H1 (cell line): Measurements from ENCODE around the gene PCDH9. TPM values are rescaled to one million over a fixed set of nuclear protein-coding genes. Genes with fewer than 3 reads are reported as not detected.

Experiments used
- CTCF ChIA-PET: fragments of 300-600 bp; sonication (Branson Sonifier 250); formaldehyde crosslinking; loops from one replicate; lab custom pipeline; 2021; ENCODE audit not compliant: partially characterized antibody; lab: Charles Lee
- POLR2A ChIA-PET: fragments of 300-600 bp; sonication (Branson Sonifier 250); formaldehyde crosslinking; loops from one replicate; lab custom pipeline; 2021; ENCODE audit warnings: inconsistent platforms; ENCODE audit not compliant: partially characterized antibody; lab: Charles Lee
- DNase-seq, 2 experiments: peaks; one replicate each; pipeline versions ENCODE4 v3.0.0 to v3.0.0-alpha.2; 2010 to 2022; ENCODE audit warnings: low spot score in 2 of 2, low read depth in 1 of 2, mixed read lengths in 1 of 2
- FAIRE-seq: peaks from 2 replicates; lab custom pipeline; 2011; peaks lifted over from hg19 to GRCh38; lab: Jason Lieb, UNC
- H2AFZ ChIP-seq: 2 replicates; pipeline ENCODE4 v1.8.1; 2012; ENCODE audit warnings: low read length, inconsistent platforms
- H2AK5ac ChIP-seq: 2 replicates; pipeline ENCODE4 v1.6.1; 2013; ENCODE audit warnings: low read depth, low read length
- H2BK120ac ChIP-seq: replicated peaks from 2 replicates; pipeline ENCODE3; 2013; ENCODE audit warnings: low read depth, low read length, inconsistent platforms
- H2BK12ac ChIP-seq: 2 replicates; pipeline ENCODE4 v1.6.1; 2013; ENCODE audit warnings: low read depth, low read length
- H2BK15ac ChIP-seq: 2 replicates; pipeline ENCODE4 v1.6.1; 2013; ENCODE audit warnings: low read length
- H2BK20ac ChIP-seq: 2 replicates; pipeline ENCODE4 v1.6.1; 2013; ENCODE audit warnings: low read length
- H2BK5ac ChIP-seq: 2 replicates; pipeline ENCODE4 v1.6.1; 2013; ENCODE audit warnings: low read depth, low read length
- H3K14ac ChIP-seq: 2 replicates; pipeline ENCODE4 v1.6.1; 2013; ENCODE audit warnings: inconsistent platforms; ENCODE audit not compliant: insufficient read length
- H3K18ac ChIP-seq: 2 replicates; pipeline ENCODE4 v1.6.1; 2013; ENCODE audit warnings: low read length; ENCODE audit errors: extremely low read depth
- H3K23ac ChIP-seq: 2 replicates; pipeline ENCODE4 v1.6.1; 2013; ENCODE audit warnings: inconsistent platforms; ENCODE audit not compliant: insufficient read length
- H3K23me2 ChIP-seq: 2 replicates; pipeline ENCODE4 v1.6.1; 2013; ENCODE audit warnings: low read depth, low read length
- H3K27ac ChIP-seq: 2 replicates; pipeline ENCODE4 v1.6.1; 2011; ENCODE audit warnings: low read depth, low read length, inconsistent platforms
- H3K27me3 ChIP-seq, 4 experiments: replicated peaks in 1 of 4; 1 replicate in 1 of 4; 2 replicates in 3 of 4; pipeline versions ENCODE4 v1.6.1 to v1.8.1; 2011 to 2013; ENCODE audit warnings: low read length in 3 of 4, mild to moderate bottlenecking in 3 of 4, inconsistent platforms in 2 of 4, mixed read lengths in 2 of 4, moderate library complexity in 1 of 4; ENCODE audit not compliant: control insufficient read depth in 3 of 4, insufficient read depth in 3 of 4; ENCODE audit errors: extremely low read depth in 1 of 4
- H3K36me3 ChIP-seq, 4 experiments: 2 replicates each; pipeline versions ENCODE4 v1.6.1 to v1.8.1; 2011 to 2013; ENCODE audit warnings: mild to moderate bottlenecking in 4 of 4, low read length in 3 of 4, moderate library complexity in 2 of 4, control low read depth in 1 of 4, inconsistent platforms in 1 of 4; ENCODE audit not compliant: insufficient read depth in 4 of 4, control insufficient read depth in 2 of 4
- H3K4ac ChIP-seq: replicated peaks from 2 replicates; pipeline ENCODE3; 2013; ENCODE audit warnings: low read length, low read depth, mixed read lengths, inconsistent platforms; ENCODE audit not compliant: insufficient read length
- H3K4me1 ChIP-seq, 4 experiments: replicated peaks in 1 of 4; 1 replicate in 1 of 4; 2 replicates in 3 of 4; pipeline versions ENCODE4 v1.6.1 to v1.8.1; 2011 to 2013; ENCODE audit warnings: low read length in 3 of 4, inconsistent platforms in 2 of 4, mixed read lengths in 1 of 4; ENCODE audit not compliant: insufficient read depth in 4 of 4, control insufficient read depth in 3 of 4
- H3K4me2 ChIP-seq, 2 experiments: 2 replicates each; pipeline versions ENCODE4 v1.6.1 to v1.8.1; 2011 to 2013; ENCODE audit warnings: low read depth in 2 of 2, low read length in 2 of 2, control low read depth in 1 of 2, inconsistent platforms in 1 of 2, mild to moderate bottlenecking in 1 of 2; ENCODE audit not compliant: insufficient read depth in 1 of 2
- H3K4me3 ChIP-seq, 4 experiments: fragments of 200-600, 300-600 bp in 1 of 4; sonication (generic), shearing (Covaris generic), sonication (Bioruptor Twin) in 1 of 4; 2 replicates each; pipeline versions ENCODE4 v1.5.1 to v1.8.1; 2011 to 2016; ENCODE audit warnings: low read length in 4 of 4, low read depth in 3 of 4, control low read depth in 2 of 4, inconsistent platforms in 2 of 4, mild to moderate bottlenecking in 2 of 4, mixed read lengths in 1 of 4, moderate library complexity in 1 of 4; ENCODE audit not compliant: insufficient read depth in 2 of 4; ENCODE audit errors: extremely low read depth in 1 of 4
- H3K56ac ChIP-seq: replicated peaks from 2 replicates; pipeline ENCODE3; 2013; ENCODE audit warnings: low read depth, mild to moderate bottlenecking, mixed read lengths, low read length, inconsistent platforms; ENCODE audit not compliant: insufficient read length
- H3K79me1 ChIP-seq: 2 replicates; pipeline ENCODE4 v1.6.1; 2013; ENCODE audit warnings: low read depth, low read length, control low read depth
- H3K79me2 ChIP-seq, 2 experiments: 2 replicates each; pipeline versions ENCODE4 v1.6.1 to v1.8.1; 2012 to 2013; ENCODE audit warnings: low read length in 2 of 2, mild to moderate bottlenecking in 2 of 2, inconsistent platforms in 1 of 2; ENCODE audit not compliant: insufficient read depth in 2 of 2, control insufficient read depth in 1 of 2
- H3K9ac ChIP-seq, 4 experiments: replicated peaks in 1 of 4; 1 replicate in 1 of 4; 2 replicates in 3 of 4; pipeline versions ENCODE4 v1.6.1 to v1.8.1; 2011 to 2013; ENCODE audit warnings: low read depth in 3 of 4, low read length in 3 of 4, control low read depth in 2 of 4, mild to moderate bottlenecking in 2 of 4, moderate library complexity in 2 of 4, inconsistent platforms in 1 of 4; ENCODE audit errors: extremely low read depth in 1 of 4
- H3K9me3 ChIP-seq, 2 experiments: 2 replicates each; pipeline versions ENCODE4 v1.6.1 to v1.8.1; 2012 to 2013; ENCODE audit warnings: mild to moderate bottlenecking in 2 of 2, moderate library complexity in 2 of 2, control low read depth in 1 of 2, inconsistent platforms in 1 of 2, low read depth in 1 of 2, low read length in 1 of 2, mixed read lengths in 1 of 2; ENCODE audit not compliant: insufficient read depth in 2 of 2
- H4K20me1 ChIP-seq, 2 experiments: replicated peaks in 1 of 2; 2 replicates each; pipeline versions ENCODE3 to v1.8.1; 2011 to 2013; ENCODE audit warnings: inconsistent platforms in 2 of 2, low read length in 2 of 2, mild to moderate bottlenecking in 1 of 2; ENCODE audit not compliant: insufficient read depth in 2 of 2, control insufficient read depth in 1 of 2
- H4K5ac ChIP-seq: 2 replicates; pipeline ENCODE4 v1.6.1; 2013; ENCODE audit warnings: low read length, low read depth, mixed read lengths, inconsistent platforms; ENCODE audit not compliant: insufficient read length
- H4K8ac ChIP-seq: 2 replicates; pipeline ENCODE4 v1.8.0; 2013; ENCODE audit warnings: mild to moderate bottlenecking, moderate library complexity, low read length, inconsistent platforms; ENCODE audit not compliant: insufficient read depth; ENCODE audit errors: extremely low read depth
- H4K91ac ChIP-seq: replicated peaks from 2 replicates; pipeline ENCODE3; 2013; ENCODE audit warnings: low read length, mixed read lengths, inconsistent platforms; ENCODE audit not compliant: insufficient read length
- BACH1 ChIP-seq: IDR thresholded peaks from 2 replicates; pipeline ENCODE4 v1.6.1; 2012; ENCODE audit warnings: low read length, improper control_type of control experiment
- CBX8 ChIP-seq: fragments of 300-800, 300-1000 bp; sonication (generic); IDR thresholded peaks from 2 replicates; pipeline ENCODE4 v1.7.1; 2016; ENCODE audit warnings: low read depth, low read length, borderline replicate concordance
- KDM4A ChIP-seq: IDR thresholded peaks from one replicate; pipeline ENCODE4 v1.7.1; 2012; ENCODE audit warnings: low read depth, mild to moderate bottlenecking, moderate library complexity, low read length, inconsistent platforms; ENCODE audit not compliant: severe bottlenecking
- KDM5A ChIP-seq: fragments of 200-600 bp; IDR thresholded peaks from 2 replicates; pipeline ENCODE4 v1.7.1; 2012; ENCODE audit warnings: mild to moderate bottlenecking, low read length, inconsistent platforms, mixed read lengths
- NRF1 ChIP-seq: IDR thresholded peaks from 2 replicates; pipeline ENCODE4 v1.6.1; 2011; ENCODE audit warnings: mild to moderate bottlenecking, low read depth, low read length, improper control_type of control experiment
- RAD21 ChIP-seq, 2 experiments: IDR thresholded peaks in 1 of 2; conservative IDR thresholded peaks in 1 of 2; 2 replicates each; pipeline ENCODE4 v1.6.1; 2011; ENCODE audit warnings: low read depth in 2 of 2, low read length in 2 of 2, improper control_type of control experiment in 1 of 2, inconsistent platforms in 1 of 2, mild to moderate bottlenecking in 1 of 2, moderate library complexity in 1 of 2
- SIN3A ChIP-seq, 2 experiments: IDR thresholded peaks in 1 of 2; conservative IDR thresholded peaks in 1 of 2; 2 replicates each; pipeline ENCODE4 v1.6.1; 2011 to 2012; ENCODE audit warnings: low read length in 2 of 2, improper control_type of control experiment in 1 of 2, low read depth in 1 of 2, mild to moderate bottlenecking in 1 of 2
- SIX5 ChIP-seq: IDR thresholded peaks from 2 replicates; pipeline ENCODE4 v1.6.1; 2011; ENCODE audit warnings: mild to moderate bottlenecking, low read depth, low read length
- TEAD4 ChIP-seq: IDR thresholded peaks from 2 replicates; pipeline ENCODE4 v1.6.1; 2012; ENCODE audit warnings: low read depth, low read length, inconsistent platforms, mixed read lengths
- WGBS, 2 experiments: shearing (Covaris generic) in 1 of 2; methylation state at CpG; one replicate each; pipeline versions ENCODE4 v1.1.6 to v1.1.7; 2013 to 2015; ENCODE audit warnings: low lambda C conversion rate in 2 of 2, mixed read lengths in 2 of 2, inconsistent platforms in 1 of 2, low coverage in 1 of 2, missing lambda C conversion rate in 1 of 2; ENCODE audit not compliant: insufficient replicate concordance in 2 of 2, insufficient coverage in 1 of 2, insufficient read length in 1 of 2; ENCODE audit errors: extremely low coverage in 1 of 2, missing lambda C conversion rate in 1 of 2; 5-methylcytosine and 5-hydroxymethylcytosine counted together
- polyA plus RNA-seq, 7 experiments: library from polyadenylated mRNA; depleted of rRNA in 3 of 7; stranded (reverse) in 5 of 7; unstranded in 2 of 7; fragments of >200 nt in 5 of 7; fragments of 200-250 nt in 2 of 7; gene quantifications; 1 replicate in 5 of 7; 2 replicates in 1 of 7; 4 replicates in 1 of 7; pipeline versions ENCODE4 v1.2.1 to v1.2.3, GENCODE V29; 2011 to 2013; ENCODE audit warnings: missing spikeins in 2 of 7, mixed read lengths in 2 of 7
- total RNA-seq: library from RNA; stranded (reverse); fragmentation: NEBNext Ultra II Directional; extraction: Animal tissue kit (Norgen Biotek cat#: 25700); gene quantifications from 2 replicates; pipeline ENCODE4 v1.2.1, GENCODE V29; 2021
- TF ChIP-seq, protein P1 (sequence below): IDR thresholded peaks from 2 replicates; pipeline ENCODE4 v1.6.1; 2011; ENCODE audit warnings: low read length, improper control_type of control experiment
- TF ChIP-seq, protein P2 (sequence below): IDR thresholded peaks from 2 replicates; pipeline ENCODE4 v1.6.1; 2012; ENCODE audit warnings: inconsistent platforms
- TF ChIP-seq, protein P3 (sequence below): IDR thresholded peaks from 2 replicates; pipeline ENCODE4 v1.6.1; 2011; ENCODE audit warnings: low read depth, mild to moderate bottlenecking, low read length; ENCODE audit not compliant: insufficient read depth

PCDH9 gene
- total and polyA plus RNA-seq, 2 of the 8 experiments (the other 6 are each of a cell fraction or from before 2014, with no cell fraction given): 0.12 to 0.60 TPM

DNA sequence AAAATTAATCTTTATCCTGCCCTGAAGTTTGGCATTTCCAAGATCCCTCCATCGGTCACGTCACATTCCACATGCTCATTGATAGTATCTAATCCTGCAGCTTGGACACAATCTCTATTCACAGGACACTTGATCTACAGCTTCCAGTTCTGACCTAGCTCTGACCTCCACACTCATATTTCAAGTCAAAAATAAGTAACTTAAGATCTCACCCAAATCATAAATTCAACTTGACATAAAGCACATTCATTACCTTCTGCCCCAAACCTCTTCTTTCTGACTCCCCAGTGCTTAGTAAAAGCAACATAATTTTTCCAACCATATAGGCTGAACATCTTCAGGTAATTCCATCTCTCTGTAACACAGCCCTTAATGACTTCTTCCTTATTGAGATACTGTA is 880.2 kb downstream of the PCDH9 start:
- Histone ChIP-seq H3K4me2 (no peak overlapping the region), H2BK5ac (no peak overlapping the region), H4K5ac (no peak overlapping the region), H3K27me3 (no peaks in the 10 kb centered on the region), H2BK120ac (no peak overlapping the region), H3K4ac (no peak overlapping the region), H3K18ac (no peak overlapping the region), H3K27ac (no peak overlapping the region), H3K79me1 (no peaks in the 10 kb centered on the region), H2AFZ (no peak overlapping the region), H3K23ac (no peak overlapping the region), H4K20me1 (no peaks in the 10 kb centered on the region), H3K56ac (no peak overlapping the region), H2BK12ac (no peak overlapping the region), H2BK15ac (no peak overlapping the region), H3K9ac (no peak overlapping the region), H2AK5ac (no peak overlapping the region), H3K14ac (no peak overlapping the region), H4K91ac (no peak overlapping the region), H4K8ac (no peak overlapping the region), H3K36me3 (no peaks in the 10 kb centered on the region), H3K79me2 (no peaks in the 10 kb centered on the region), H3K4me3 (no peak overlapping the region), H3K9me3 (no peaks in the 10 kb centered on the region), H3K23me2 (no peaks in the 10 kb centered on the region), H3K4me1 (peaks cover 0 to 4% (median under 1%) of the 10 kb centered on the region in 4 experiments; a peak in 2 of 7 replicates), H2BK20ac (no peak overlapping the region)
- DNase-seq: no peak
- FAIRE-seq: no peak
- 100% methylated on average over 2 of the region's 2 CpGs; no CpG with 5 or more reads in 1 of the 2 experiments for WGBS, 2 experiments
- CTCF ChIA-PET: no interaction called here
- POLR2A ChIA-PET: no interaction called here
- TF ChIP-seq SIN3A (conservative IDR thresholded peaks at IDR 0.05 in 1 of 2, IDR thresholded peaks at IDR 0.05 in 1 of 2; ENCODE audit: low read depth in 1 of 2, low read length in 2 of 2): no peak
- TF ChIP-seq RAD21 (IDR thresholded peaks at IDR 0.05 in 1 of 2, conservative IDR thresholded peaks at IDR 0.05 in 1 of 2; ENCODE audit: low read depth in 2 of 2, low read length in 2 of 2): no peak
- no peak for TF ChIP-seq NRF1
- no peak for TF ChIP-seq KDM4A
- no peak for TF ChIP-seq SIX5
- TF ChIP-seq, protein P1, sequence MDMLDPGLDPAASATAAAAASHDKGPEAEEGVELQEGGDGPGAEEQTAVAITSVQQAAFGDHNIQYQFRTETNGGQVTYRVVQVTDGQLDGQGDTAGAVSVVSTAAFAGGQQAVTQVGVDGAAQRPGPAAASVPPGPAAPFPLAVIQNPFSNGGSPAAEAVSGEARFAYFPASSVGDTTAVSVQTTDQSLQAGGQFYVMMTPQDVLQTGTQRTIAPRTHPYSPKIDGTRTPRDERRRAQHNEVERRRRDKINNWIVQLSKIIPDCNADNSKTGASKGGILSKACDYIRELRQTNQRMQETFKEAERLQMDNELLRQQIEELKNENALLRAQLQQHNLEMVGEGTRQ: no peak
- no peak for TF ChIP-seq KDM5A
- TF ChIP-seq, protein P2, sequence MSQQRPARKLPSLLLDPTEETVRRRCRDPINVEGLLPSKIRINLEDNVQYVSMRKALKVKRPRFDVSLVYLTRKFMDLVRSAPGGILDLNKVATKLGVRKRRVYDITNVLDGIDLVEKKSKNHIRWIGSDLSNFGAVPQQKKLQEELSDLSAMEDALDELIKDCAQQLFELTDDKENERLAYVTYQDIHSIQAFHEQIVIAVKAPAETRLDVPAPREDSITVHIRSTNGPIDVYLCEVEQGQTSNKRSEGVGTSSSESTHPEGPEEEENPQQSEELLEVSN: no peak
- no peak for TF ChIP-seq CBX8
- TF ChIP-seq, protein P3, sequence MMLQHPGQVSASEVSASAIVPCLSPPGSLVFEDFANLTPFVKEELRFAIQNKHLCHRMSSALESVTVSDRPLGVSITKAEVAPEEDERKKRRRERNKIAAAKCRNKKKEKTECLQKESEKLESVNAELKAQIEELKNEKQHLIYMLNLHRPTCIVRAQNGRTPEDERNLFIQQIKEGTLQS: no peak
- no peak for TF ChIP-seq BACH1
- TF ChIP-seq TEAD4: no peak
